Endothelial cell of umbilical vein (primary cell): ENCODE measurements around the gene FLT1. TPM values are rescaled to one million over a fixed set of nuclear protein-coding genes. Genes with fewer than 3 reads are reported as not detected.

Experiments used
- BruUV-seq: library from RNA; stranded (reverse); fragments of 400-500 nt; replicated peaks from 2 replicates; lab custom pipeline; 2021; lab: Mats Ljungman, UMichigan
- CTCF ChIA-PET: fragments of 300-600, 350-600 bp; sonication (Branson Sonifier 250); formaldehyde crosslinking; loops from one replicate; lab custom pipeline; 2021; ENCODE audit warnings: antibody characterized with exemption, inconsistent platforms; lab: Charles Lee
- POLR2A ChIA-PET: fragments of 300-600, 350-600 bp; sonication (Branson Sonifier 250); formaldehyde crosslinking; loops from one replicate; lab custom pipeline; 2021; ENCODE audit warnings: antibody characterized with exemption, inconsistent platforms; lab: Charles Lee
- DNase-seq: peaks from one replicate; pipeline ENCODE4 v3.0.0-alpha.2; 2011; ENCODE audit warnings: low read depth, low spot score
- FAIRE-seq: peaks from 2 replicates; lab custom pipeline; 2011; peaks lifted over from hg19 to GRCh38; lab: Jason Lieb, UNC
- H2AFZ ChIP-seq: 2 replicates; pipeline ENCODE4 v1.6.0; 2012; ENCODE audit warnings: low read depth, low read length, control low read depth, inconsistent platforms
- H3K27ac ChIP-seq: 2 replicates; pipeline ENCODE4 v1.5.1; 2011; ENCODE audit warnings: low read depth, mild to moderate bottlenecking, control low read depth, low read length, moderate library complexity; ENCODE audit not compliant: insufficient read depth
- H3K27me3 ChIP-seq, 2 experiments: 2 replicates each; pipeline versions ENCODE4 v1.6.0 to v1.6.1; 2011; ENCODE audit warnings: low read length in 2 of 2, mixed read lengths in 1 of 2; ENCODE audit not compliant: control insufficient read depth in 2 of 2, insufficient read depth in 2 of 2
- H3K36me3 ChIP-seq, 2 experiments: 2 replicates in 1 of 2; 3 replicates in 1 of 2; pipeline ENCODE4 v1.5.1; 2011; ENCODE audit warnings: low read length in 2 of 2, mild to moderate bottlenecking in 1 of 2, moderate library complexity in 1 of 2; ENCODE audit not compliant: control insufficient read depth in 2 of 2, insufficient read depth in 2 of 2; ENCODE audit errors: extremely low read depth in 1 of 2
- H3K4me1 ChIP-seq: 3 replicates; pipeline ENCODE4 v1.5.1; 2011; ENCODE audit warnings: mild to moderate bottlenecking, low read length; ENCODE audit not compliant: control insufficient read depth, insufficient read depth; ENCODE audit errors: extremely low read depth
- H3K4me2 ChIP-seq: 2 replicates; pipeline ENCODE4 v1.6.1; 2011; ENCODE audit warnings: low read length, control low read depth, mixed read lengths; ENCODE audit not compliant: insufficient read depth
- H3K4me3 ChIP-seq, 3 experiments: fragments of 200-600 bp in 1 of 3; sonication (generic), shearing (Covaris generic) in 1 of 3; replicated peaks in 1 of 3; 2 replicates each; pipeline ENCODE4 v1.5.1; 2011 to 2016; ENCODE audit warnings: control low read depth in 3 of 3, low read length in 3 of 3, mild to moderate bottlenecking in 2 of 3, inconsistent platforms in 1 of 3, low read depth in 1 of 3, moderate library complexity in 1 of 3; ENCODE audit not compliant: insufficient read depth in 1 of 3
- H3K79me2 ChIP-seq: 2 replicates; pipeline ENCODE4 v1.6.0; 2012; ENCODE audit warnings: low read length, inconsistent platforms; ENCODE audit not compliant: control insufficient read depth, insufficient read depth
- H3K9ac ChIP-seq: replicated peaks from 2 replicates; pipeline ENCODE3; 2011; ENCODE audit warnings: low read length, control low read depth; ENCODE audit not compliant: insufficient read depth; ENCODE audit errors: extremely low read depth
- H3K9me1 ChIP-seq: replicated peaks from 3 replicates; pipeline ENCODE4 v1.6.0; 2011; ENCODE audit warnings: mild to moderate bottlenecking, low read length; ENCODE audit not compliant: control insufficient read depth, insufficient read depth; ENCODE audit errors: extremely low read depth
- H3K9me3 ChIP-seq: replicated peaks from 2 replicates; pipeline ENCODE4 v1.5.1; 2012; ENCODE audit warnings: low read length, inconsistent platforms; ENCODE audit not compliant: control insufficient read depth, insufficient read depth
- H4K20me1 ChIP-seq: replicated peaks from 2 replicates; pipeline ENCODE3; 2011; ENCODE audit warnings: mild to moderate bottlenecking, low read length; ENCODE audit not compliant: control insufficient read depth, insufficient read depth; ENCODE audit errors: extremely low read depth
- EZH2 ChIP-seq: IDR thresholded peaks from 2 replicates; pipeline ENCODE4 v1.6.1; 2012; ENCODE audit warnings: borderline replicate concordance, low read depth, mild to moderate bottlenecking, moderate library complexity, low read length, inconsistent platforms; ENCODE audit not compliant: severe bottlenecking
- FOS ChIP-seq: IDR thresholded peaks from 2 replicates; pipeline ENCODE4 v1.6.1; 2011; ENCODE audit warnings: mild to moderate bottlenecking, low read length, moderate library complexity, borderline replicate concordance; ENCODE audit not compliant: insufficient read depth
- GATA2 ChIP-seq: IDR thresholded peaks from 2 replicates; pipeline ENCODE4 v1.7.0; 2011; ENCODE audit warnings: low read depth, mild to moderate bottlenecking, moderate library complexity, mixed read lengths, low read length; ENCODE audit not compliant: insufficient read length, insufficient read depth
- JUN ChIP-seq: IDR thresholded peaks from 2 replicates; pipeline ENCODE4 v1.6.1; 2011; ENCODE audit warnings: borderline replicate concordance, low read depth; ENCODE audit not compliant: insufficient read length, insufficient read depth
- MYC ChIP-seq: IDR thresholded peaks from one replicate; pipeline ENCODE4 v1.6.1; 2011; ENCODE audit warnings: mild to moderate bottlenecking, low read depth, low read length
- POLR2A ChIP-seq: IDR thresholded peaks from 2 replicates; pipeline ENCODE4 v1.6.1; 2012; ENCODE audit warnings: low read depth, mild to moderate bottlenecking, control low read depth, low read length
- POLR2AphosphoS5 ChIP-seq: IDR thresholded peaks from 2 replicates; pipeline ENCODE4 v1.6.1; 2012; ENCODE audit warnings: low read depth, mild to moderate bottlenecking, control low read depth, low read length, moderate library complexity; ENCODE audit not compliant: insufficient read depth
- dilution Hi-C: fragments of 300-500 bp; cut with MboI; formaldehyde crosslinking; loops from one replicate; pipeline ENCODE4 v1.15.0; 2019; ENCODE audit warnings: low sequenced_read_pairs; ENCODE audit not compliant: extremely low pct_ligation_motif_present
- intact Hi-C: fragments of 100-400 bp; cut with micrococcal nuclease; formaldehyde crosslinking; loops from one replicate; pipeline ENCODE4 v1.10.0; 2022
- polyA plus RNA-seq, 4 experiments: library from polyadenylated mRNA; depleted of rRNA in 3 of 4; stranded (reverse) in 3 of 4; unstranded in 1 of 4; fragments of >200 nt; gene quantifications; 2 replicates each; pipeline versions ENCODE4 v1.2.1 to v1.2.3, GENCODE V29; 2011 to 2012; ENCODE audit warnings: missing spikeins in 1 of 4
- total RNA-seq: library from RNA; stranded (reverse); gene quantifications from 2 replicates; pipeline ENCODE4 v1.2.3, GENCODE V29; 2021
- TF ChIP-seq, protein P1 (sequence below), 2 donors: IDR thresholded peaks; 1 replicate in 1 of 2; 2 replicates in 1 of 2; pipeline ENCODE4 v1.5.1; 2011; ENCODE audit warnings: low read length in 2 of 2, mild to moderate bottlenecking in 2 of 2, moderate library complexity in 2 of 2, control low read depth in 1 of 2, inconsistent platforms in 1 of 2, low read depth in 1 of 2; ENCODE audit not compliant: insufficient read depth in 1 of 2; ENCODE audit errors: extremely low read depth in 1 of 2

The FLT1 gene
- total and polyA plus RNA-seq, 2 donors (not counting 3 experiments of a cell fraction or from before 2014, with no cell fraction given) = 16.0 to 104 TPM

GRCh38 chr13:28485097-28485496 is 9.8 kb downstream of the FLT1 start:
- Histone ChIP-seq H3K27ac (no peak overlapping the region), H3K27me3 (no peaks in the 10 kb centered on the region), H3K9ac (no peak overlapping the region), H3K9me1 (no peaks in the 10 kb centered on the region), H3K36me3 (peaks cover 0 to 2% of the 10 kb centered on the region in 2 experiments), H3K4me2 (no peak overlapping the region), H3K4me3 (no peak overlapping the region), H3K79me2 (peaks cover 93% of the 10 kb centered on the region), H4K20me1 (peaks cover 3% of the 10 kb centered on the region), H3K4me1 (peaks cover 25% of the 10 kb centered on the region), H3K9me3 (no peaks in the 10 kb centered on the region), H2AFZ (no peak overlapping the region)
- FAIRE-seq (no peak), DNase-seq (no peak)
- ChIA-PET CTCF (interaction anchor here (1.3 kb wide), 1 partner anchor 10 kb away, joined by 3 read pairs; no protein-coding TSS in a partner anchor), POLR2A (no interaction called here)
- TF ChIP-seq POLR2A (no peak), FOS (no peak), GATA2 (no peak), MYC (no peak), JUN (no peak), POLR2AphosphoS5 (no peak), EZH2 (no peak)
- TF ChIP-seq, protein P1, sequence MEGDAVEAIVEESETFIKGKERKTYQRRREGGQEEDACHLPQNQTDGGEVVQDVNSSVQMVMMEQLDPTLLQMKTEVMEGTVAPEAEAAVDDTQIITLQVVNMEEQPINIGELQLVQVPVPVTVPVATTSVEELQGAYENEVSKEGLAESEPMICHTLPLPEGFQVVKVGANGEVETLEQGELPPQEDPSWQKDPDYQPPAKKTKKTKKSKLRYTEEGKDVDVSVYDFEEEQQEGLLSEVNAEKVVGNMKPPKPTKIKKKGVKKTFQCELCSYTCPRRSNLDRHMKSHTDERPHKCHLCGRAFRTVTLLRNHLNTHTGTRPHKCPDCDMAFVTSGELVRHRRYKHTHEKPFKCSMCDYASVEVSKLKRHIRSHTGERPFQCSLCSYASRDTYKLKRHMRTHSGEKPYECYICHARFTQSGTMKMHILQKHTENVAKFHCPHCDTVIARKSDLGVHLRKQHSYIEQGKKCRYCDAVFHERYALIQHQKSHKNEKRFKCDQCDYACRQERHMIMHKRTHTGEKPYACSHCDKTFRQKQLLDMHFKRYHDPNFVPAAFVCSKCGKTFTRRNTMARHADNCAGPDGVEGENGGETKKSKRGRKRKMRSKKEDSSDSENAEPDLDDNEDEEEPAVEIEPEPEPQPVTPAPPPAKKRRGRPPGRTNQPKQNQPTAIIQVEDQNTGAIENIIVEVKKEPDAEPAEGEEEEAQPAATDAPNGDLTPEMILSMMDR (IDR thresholded peaks at IDR 0.05; ENCODE audit: extremely low read depth in 1 of 2, insufficient read depth in 1 of 2, low read depth in 1 of 2, low read length in 2 of 2) = no peak
- no TSS peak for BruUV-seq
- intact Hi-C loops (no loop called here), dilution Hi-C loops (loop anchor here (25.0 kb wide), 1 partner anchor 173 kb away; no protein-coding TSS in a partner anchor)
